ENCODE results near the gene GPS1.
A peak's percentile ranks its signal among the peaks of the same experiment; 100 is the strongest.

The GPS1 gene

GRCh38 chr17:82051776-82052637, at the start of gene GPS1, which contains the start of gene RFNG:
TSS of gene GPS1 (plus strand) at chr17:82051898. CDS start at chr17:82051932, 34 bp downstream.
TSS of gene RFNG (minus strand) at chr17:82051811. CDS start at chr17:82051766, 45 bp downstream.
- peak; percentile 78 for DNase-seq (ENCODE audit: low spot score)

DNA sequence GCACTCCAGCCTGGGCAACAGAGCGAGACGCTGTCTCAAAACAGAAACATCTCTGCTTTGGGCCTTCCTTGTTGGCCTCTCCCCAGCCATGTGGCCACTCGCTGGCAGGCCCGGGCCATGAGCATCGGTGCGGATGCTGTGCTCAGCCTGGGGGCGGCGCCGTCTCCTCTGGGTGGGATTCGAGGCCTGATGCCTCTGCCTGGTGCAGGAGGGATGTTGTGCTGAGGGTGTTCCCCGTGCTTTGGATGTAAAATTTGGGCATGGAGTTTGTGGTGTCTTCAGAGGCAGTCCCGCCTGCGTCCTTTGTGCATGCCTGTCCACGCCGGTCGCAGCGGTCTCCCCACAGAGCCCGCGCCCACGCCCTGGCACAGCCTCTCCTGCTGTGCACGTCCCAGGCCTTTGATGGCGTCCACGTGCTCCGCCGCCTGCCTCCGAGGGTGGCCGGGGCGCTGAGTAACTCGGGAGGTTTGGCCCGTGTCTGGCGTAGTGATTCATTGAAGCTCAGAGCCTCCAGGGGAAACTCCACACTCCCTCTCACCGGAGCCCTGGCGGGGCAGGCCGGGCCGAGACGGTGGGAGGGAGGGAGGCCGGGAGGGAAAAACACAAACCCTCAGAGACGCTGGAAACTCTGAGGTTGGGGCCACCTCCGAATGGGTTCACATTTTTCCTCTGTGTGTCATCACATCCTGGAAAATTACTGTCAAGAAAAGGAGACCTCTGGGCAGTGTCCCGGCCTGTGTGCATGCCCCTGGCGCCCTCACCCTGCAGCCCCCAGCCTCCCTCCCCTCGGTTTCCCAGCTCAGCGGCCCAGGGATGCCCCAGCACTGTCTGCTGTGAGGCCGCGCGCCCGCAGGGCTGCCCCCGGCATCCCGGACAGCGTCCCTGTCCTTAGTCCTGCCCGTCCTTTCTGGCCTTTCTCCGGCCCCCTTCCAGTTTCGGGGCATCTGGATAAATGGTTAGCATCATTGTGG, 48.0 kb upstream of the GPS1 start:
- DNase-seq (ENCODE audit: low spot score), result peak; percentile 35

DNA sequence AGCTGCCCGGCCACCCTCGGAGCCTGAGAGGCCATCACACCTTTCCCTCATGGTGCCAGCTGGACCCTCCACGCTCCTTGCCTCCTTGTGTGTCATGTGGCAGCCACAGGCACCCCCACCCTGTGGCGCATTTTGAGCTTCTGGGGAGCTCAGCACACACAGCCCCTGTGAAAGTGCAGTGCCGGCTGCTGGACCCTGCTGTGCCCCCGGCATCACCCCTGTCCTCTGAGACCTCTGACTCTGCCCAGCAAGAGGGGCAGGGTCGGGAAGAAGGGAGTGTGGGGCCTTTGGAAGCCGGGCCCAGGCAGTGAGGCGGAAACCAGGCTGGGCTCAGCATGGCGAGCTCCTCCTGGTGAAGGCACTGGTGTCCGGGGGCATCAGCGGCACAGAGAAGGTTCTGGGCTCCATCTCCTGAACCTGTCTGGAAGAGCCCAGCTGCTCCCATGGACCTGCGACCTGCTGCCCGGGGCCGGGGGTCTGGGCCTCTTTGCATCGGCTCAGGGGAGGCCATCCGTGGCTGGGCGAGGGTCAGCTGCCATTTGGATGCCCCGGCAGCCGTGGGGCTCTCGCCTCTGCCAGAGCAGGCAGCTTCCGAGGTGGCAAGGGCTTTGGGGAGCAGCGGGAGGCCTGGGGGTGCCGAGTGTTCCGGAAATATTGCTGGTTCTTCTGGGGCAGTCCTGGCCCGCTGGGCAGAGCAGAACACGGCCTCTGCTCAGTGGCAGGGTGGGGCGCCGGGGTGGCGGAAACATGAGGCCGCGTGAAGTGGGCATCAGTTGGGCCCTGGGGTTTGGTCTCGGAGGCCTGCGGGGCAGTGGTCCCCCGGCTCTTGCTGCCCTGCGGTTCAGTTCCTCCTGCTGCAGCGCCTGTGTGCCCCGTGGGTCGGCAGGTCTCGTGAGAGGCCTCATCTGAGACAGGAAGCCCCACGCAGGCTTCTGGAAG, 46.9 kb upstream of the GPS1 start:
- no peak for DNase-seq (ENCODE audit: low spot score)

DNA sequence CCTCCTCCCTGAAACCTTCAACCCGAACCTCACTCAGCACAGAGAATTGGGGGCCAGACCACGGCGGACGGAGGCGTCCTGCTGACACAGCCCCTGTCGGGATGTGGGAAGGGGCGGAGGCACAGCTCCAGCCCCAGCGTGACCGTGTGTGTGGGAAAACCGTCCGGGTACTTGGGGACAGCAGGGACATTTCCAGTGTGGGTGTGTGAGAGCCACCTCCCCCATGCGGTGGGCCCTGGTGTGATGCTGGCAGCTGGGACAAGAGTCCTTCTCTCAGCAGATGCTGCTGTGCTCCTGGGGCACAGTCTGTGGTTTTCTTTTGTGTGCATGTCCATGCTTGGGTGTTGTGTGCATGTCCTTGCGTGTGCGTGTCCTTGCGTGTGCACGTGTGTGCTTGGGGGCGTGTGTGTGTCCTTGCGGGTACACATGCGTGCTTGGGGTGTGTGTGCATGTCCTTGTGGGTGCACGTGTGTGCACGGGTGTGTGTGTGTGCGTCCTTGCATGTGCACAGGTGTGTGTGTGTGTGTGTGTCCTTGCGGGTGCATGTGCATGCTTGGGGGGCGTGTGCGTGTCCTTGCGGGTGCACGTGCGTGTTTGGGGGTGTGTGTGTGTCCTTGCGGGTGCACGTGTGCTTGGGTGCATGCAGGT, 45.9 kb upstream of the GPS1 start:
- DNase-seq (ENCODE audit: low spot score), result no peak

DNA sequence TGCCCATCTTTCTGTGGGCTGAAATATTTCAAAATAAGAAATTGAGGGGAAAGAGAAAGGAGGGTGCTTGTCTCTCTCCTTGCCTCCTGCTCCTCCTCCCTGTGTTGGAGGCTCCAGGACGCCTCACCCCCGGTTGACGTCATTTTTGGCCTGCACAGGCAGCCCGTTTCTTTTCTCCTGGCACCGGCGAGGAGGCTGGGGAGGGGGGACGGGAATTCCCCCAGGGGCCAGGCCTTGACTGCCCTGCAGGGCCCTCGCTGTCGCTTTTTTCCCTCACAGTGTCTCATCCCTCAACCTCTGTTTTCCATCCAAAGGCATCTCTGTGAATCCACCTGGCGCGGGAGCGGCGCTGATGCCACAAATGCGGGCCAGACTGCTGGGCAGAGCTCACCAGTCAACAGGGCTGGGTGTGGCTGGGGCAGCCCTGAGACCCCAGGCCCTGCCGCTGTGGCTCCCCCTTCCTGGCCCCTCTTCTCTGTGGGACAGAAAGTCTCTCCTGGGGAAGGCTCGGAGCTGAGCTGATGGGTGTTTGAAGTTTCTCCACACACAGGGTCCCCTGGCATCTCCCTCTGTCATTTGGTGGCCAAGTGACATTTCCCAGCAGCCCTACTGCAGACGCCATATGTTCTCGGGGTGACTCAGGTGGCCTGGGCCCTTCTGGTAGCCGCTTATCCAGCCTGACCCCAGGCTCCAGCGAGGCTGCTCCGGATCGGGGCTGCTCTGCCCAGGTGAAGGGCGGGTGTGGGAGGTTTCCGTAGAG, 45.0 kb upstream of the GPS1 start:
- DNase-seq (ENCODE audit: low spot score), result no peak

DNA sequence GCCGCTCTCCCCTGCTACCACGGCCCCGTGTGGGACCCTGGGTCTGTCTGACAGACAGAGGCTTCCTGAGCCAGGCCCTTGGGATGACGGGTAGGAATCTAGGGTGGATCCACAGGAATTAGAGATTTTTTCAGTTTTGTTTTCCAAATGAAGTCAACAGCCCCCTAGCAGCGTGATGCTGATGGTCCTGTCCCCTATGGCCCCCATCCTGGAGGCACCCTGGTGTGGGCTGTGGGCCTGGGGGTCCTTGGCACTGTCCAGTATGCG, 44.5 kb upstream of the GPS1 start:
- DNase-seq (ENCODE audit: low spot score), result no peak

DNA sequence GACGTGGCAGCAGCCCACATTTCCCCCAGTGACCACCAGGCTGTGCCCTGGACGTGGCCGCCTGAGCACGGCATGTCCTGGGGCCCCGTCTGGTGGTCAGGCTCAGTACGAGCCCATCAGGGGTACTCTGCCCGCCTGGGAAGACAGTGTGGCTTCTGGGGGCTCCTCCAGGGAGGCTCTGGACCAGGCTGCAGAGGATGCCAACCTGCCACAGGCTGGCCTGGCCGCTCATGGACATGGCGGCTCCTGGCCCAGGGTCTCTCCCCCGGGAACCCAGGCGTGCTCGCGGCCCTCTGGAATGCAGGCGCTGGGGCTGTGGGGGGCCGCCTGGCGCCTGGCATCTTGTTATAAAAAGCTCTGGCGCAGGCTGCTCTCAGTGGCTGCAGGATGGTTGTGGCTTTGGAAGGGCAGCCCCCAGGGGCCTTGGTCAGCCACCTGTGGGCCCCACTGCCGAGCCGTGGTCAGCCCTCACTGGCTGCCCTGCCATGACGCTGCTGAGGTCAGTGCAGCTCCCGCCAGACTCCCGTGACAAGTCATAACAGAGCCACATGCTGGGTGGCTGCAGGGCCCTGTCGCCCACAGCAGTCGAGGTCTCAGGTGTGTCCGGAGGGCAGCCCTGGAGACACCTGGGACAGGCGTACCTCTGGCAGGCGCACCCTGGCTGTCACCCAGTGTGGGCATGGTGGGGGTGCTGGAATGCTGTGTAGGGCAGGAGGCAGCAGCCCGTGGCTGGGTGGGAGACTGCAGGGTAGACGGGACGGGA, 44.0 kb upstream of the GPS1 start:
- no peak for DNase-seq (ENCODE audit: low spot score)

DNA sequence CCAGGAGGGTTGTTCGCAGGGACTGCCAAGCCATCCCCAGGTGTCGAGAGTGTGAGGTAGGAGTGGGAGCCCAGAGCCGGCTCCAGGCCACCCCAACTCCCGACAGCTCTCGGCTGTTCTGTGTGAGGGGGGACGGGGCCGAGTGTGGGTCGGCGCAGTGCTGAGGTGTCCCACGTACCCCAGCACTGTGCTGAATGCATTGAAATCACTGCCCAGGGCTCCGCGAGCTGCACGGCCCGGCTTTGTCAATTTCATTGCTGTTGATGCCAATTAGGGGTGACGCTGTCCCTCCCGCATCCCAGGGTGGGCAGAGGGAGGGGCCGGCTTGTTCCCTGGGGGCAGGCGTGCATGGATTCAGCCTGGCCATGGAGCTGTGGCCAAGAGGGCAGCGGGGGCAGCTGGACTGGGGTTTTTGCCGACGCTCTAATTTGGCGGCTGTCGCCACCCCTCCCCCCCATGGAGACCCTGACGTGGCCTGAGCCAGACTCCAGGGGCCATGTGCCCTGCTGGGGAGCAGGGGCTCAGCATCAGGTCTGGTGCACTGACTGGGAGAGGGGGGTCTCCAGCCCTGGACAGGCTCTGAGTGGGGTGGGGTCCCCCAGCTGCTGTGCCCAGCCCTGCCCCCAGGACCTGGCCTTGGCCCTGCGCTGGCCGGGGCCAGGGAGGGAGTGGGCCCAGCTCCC, 43.3 kb upstream of the GPS1 start:
- DNase-seq (ENCODE audit: low spot score), result no peak

- DNase-seq (ENCODE audit: low spot score), result no peak
These were observed 42.7 kb upstream of the GPS1 start for GRCh38 chr17:82008941-82009405.

DNA sequence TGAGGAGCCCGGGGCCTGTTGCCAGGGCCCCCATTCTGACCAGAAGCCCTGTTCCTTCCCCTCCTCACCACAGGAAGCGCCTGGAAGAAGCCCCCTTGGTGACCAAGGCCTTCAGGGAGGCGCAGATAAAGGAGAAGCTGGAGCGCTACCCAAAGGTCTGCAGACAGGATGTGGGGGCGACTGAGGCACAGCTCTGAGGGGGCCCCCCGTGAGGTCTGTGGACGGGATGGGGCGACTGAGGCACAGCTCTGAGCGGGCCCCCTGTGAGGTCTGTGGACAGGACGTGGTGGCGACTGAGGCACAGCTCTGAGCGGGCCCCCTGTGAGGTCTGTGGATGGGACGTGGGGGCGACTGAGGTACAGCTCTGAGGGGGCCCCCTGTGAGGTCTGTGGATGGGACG, 42.3 kb upstream of the GPS1 start:
- DNase-seq (ENCODE audit: low spot score), result no peak

GRCh38 chr17:82010575-82011525, 40.8 kb upstream of the GPS1 start:
- DNase-seq (ENCODE audit: low spot score), result no peak

GRCh38 chr17:82011617-82012187, 40.0 kb upstream of the GPS1 start:
- no peak for DNase-seq (ENCODE audit: low spot score)

DNA sequence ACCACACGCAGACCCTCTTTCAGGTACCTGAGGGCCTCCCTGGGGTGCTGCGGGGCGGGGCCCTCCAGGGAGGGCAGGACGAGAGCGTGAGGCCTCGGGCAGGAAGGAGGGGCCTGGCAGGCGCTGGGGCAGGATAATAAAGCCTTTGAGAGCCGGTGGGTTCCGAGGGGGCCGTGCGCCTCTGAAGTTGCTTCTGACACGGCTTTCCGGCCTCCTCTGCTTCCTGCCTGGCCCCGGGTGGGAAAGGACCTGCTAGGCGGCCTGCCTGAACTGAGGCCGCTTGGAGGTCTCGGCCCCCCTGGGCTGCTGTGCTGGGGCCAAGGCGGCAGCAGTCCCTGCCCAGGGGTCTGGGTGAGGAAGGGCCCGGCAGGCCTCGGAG, 39.4 kb upstream of the GPS1 start:
- DNase-seq (ENCODE audit: low spot score), result no peak

DNA sequence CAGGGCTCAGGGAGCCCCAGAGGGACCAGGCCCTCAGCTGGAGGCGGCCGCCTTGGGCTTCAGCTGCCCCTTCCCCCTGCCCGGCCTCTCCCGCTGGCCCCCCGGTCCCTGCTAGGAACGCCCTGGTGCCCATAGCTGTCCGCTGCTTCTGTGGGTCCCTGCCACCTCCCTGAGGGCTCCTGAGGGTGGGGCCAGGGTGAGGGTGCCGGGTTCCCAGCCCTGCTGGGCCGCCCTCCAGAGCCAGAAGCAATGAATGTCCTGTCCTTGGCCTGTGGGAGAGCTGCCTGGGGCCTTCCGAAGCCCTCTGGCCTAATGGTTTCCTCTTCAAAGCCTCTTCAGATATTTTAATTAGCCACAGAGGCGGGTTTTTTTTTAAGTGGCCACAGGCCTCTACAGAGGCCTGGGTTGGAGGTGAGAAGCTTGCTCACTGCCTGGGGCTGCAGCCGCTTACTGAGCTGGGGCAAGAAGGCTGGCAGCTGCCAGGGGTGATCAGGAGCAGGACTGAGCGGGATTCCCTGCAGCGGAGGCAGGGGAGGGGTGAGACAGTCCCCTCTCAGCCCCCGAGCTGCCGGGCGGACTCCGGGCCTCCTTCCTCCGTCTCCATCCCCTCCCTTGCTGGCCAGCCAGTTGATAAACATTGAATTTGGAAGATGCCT, 38.9 kb upstream of the GPS1 start:
- DNase-seq (ENCODE audit: low spot score), result no peak

- no peak for DNase-seq (ENCODE audit: low spot score)
These were observed 38.4 kb upstream of the GPS1 start for GRCh38 chr17:82013341-82013740.

DNA sequence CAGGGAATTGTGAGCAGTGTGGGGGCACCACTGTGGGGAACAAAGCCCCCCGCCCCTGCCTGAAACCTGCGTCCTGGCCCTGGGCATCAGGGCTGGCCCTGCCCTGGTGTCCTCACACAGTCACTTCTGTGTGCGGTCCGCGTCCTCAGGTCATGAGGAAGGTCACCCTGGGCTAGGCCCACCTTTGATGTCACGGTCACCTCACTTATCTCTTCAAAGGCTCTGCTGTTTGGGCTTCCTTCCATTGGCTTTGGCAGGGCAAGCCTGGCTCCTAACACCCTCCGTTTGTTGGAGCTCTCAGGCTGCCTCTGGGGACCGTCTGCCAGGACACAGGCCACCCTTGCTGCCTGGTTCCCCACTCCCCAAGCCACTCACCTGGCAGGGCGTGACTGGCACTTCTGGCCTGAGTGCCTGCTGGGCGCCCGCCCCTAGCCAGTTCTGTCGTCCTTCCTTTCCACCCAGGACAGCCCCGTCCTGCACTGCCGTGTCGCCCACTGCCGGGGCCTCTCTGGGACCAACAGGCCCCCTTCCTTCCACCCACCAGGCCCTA, 37.9 kb upstream of the GPS1 start:
- no peak for DNase-seq (ENCODE audit: low spot score)

DNA sequence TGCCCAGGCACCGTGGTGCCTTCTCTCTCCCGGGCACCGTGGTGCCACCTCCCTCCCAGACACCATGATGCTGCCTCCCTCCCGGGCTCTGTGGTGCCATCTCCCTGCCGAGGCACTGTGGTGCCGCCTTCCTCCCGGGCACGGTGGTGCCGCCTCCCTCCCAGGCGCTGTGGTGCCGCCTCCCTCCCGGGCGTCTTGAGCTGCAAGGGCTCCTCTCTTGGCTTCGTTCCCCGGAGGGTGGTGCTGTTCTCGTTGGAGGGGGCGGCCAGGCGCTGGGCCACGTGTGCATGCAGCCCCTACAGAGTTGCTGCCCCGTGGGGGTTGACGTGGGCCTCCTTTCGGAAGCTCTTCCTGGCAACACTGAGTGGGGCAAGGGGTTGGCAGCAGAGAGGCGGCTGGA, 37.3 kb upstream of the GPS1 start:
- no peak for DNase-seq (ENCODE audit: low spot score)

Data from LoVo (cell line).